H9 (cell line): ENCODE data around the gene UNC79. TPM values are rescaled to one million over a fixed set of nuclear protein-coding genes. Genes with fewer than 3 reads are reported as not detected.

Source experiments
- DNase-seq: peaks from one replicate; pipeline ENCODE4 v3.0.0-alpha.2; 2017
- H2AFZ ChIP-seq: one replicate; pipeline ENCODE4 v1.6.1; 2013; ENCODE audit warnings: mild to moderate bottlenecking, low read length, control low read depth, moderate library complexity
- H2AK5ac ChIP-seq: 2 replicates; pipeline ENCODE4 v1.6.1; 2013; ENCODE audit warnings: low read length, control low read depth, mixed read lengths; ENCODE audit not compliant: insufficient read length
- H2BK120ac ChIP-seq: one replicate; pipeline ENCODE4 v1.6.1; 2013; ENCODE audit warnings: low read depth, mild to moderate bottlenecking, low read length, control low read depth, inconsistent platforms; ENCODE audit not compliant: poor library complexity, severe bottlenecking
- H2BK12ac ChIP-seq: 2 replicates; pipeline ENCODE4 v1.6.1; 2013; ENCODE audit warnings: low read length, control low read depth, mixed read lengths, low read depth; ENCODE audit not compliant: insufficient read length
- H2BK15ac ChIP-seq: 2 replicates; pipeline ENCODE4 v1.6.1; 2013; ENCODE audit warnings: low read depth, low read length, control low read depth
- H2BK20ac ChIP-seq: one replicate; pipeline ENCODE4 v1.6.1; 2013; ENCODE audit warnings: low read depth, mild to moderate bottlenecking, low read length, control low read depth, inconsistent platforms; ENCODE audit not compliant: poor library complexity, severe bottlenecking
- H2BK5ac ChIP-seq: 2 replicates; pipeline ENCODE4 v1.6.1; 2013; ENCODE audit warnings: low read length, control low read depth, mixed read lengths; ENCODE audit not compliant: insufficient read length
- H3K14ac ChIP-seq: 2 replicates; pipeline ENCODE4 v1.6.1; 2013; ENCODE audit warnings: low read length, control low read depth; ENCODE audit not compliant: insufficient read depth
- H3K18ac ChIP-seq: 2 replicates; pipeline ENCODE4 v1.6.1; 2013; ENCODE audit warnings: low read depth, mild to moderate bottlenecking, mixed read lengths, low read length, control low read depth; ENCODE audit not compliant: insufficient read length
- H3K23ac ChIP-seq: 2 replicates; pipeline ENCODE4 v1.6.1; 2013; ENCODE audit warnings: low read length, control low read depth, mixed read lengths, low read depth; ENCODE audit not compliant: insufficient read length
- H3K23me2 ChIP-seq: 2 replicates; pipeline ENCODE4 v1.6.1; 2013; ENCODE audit warnings: low read depth, mild to moderate bottlenecking, mixed read lengths, low read length, control low read depth; ENCODE audit not compliant: insufficient read length, poor library complexity, severe bottlenecking
- H3K27ac ChIP-seq: 2 replicates; pipeline ENCODE4 v1.5.1; 2013; ENCODE audit warnings: low read length, control low read depth, mixed read lengths, low read depth; ENCODE audit not compliant: insufficient read length
- H3K27me3 ChIP-seq: 2 replicates; pipeline ENCODE4 v1.6.1; 2013; ENCODE audit warnings: low read length, control low read depth, inconsistent platforms; ENCODE audit not compliant: insufficient read depth
- H3K4ac ChIP-seq: 2 replicates; pipeline ENCODE4 v1.6.1; 2013; ENCODE audit warnings: low read depth, mild to moderate bottlenecking, control low read depth, inconsistent platforms, low read length, moderate library complexity
- H3K4me1 ChIP-seq: 2 replicates; pipeline ENCODE4 v1.6.1; 2013; ENCODE audit warnings: low read length, control low read depth, inconsistent platforms; ENCODE audit not compliant: insufficient read depth
- H3K4me2 ChIP-seq: 2 replicates; pipeline ENCODE4 v1.6.1; 2013; ENCODE audit warnings: low read length, control low read depth, mixed read lengths; ENCODE audit not compliant: insufficient read length, insufficient read depth
- H3K56ac ChIP-seq: 2 replicates; pipeline ENCODE4 v1.6.1; 2013; ENCODE audit warnings: low read depth, mild to moderate bottlenecking, mixed read lengths, low read length, control low read depth; ENCODE audit not compliant: insufficient read length
- H3K79me1 ChIP-seq: 2 replicates; pipeline ENCODE4 v1.6.1; 2013; ENCODE audit warnings: low read depth, mild to moderate bottlenecking, moderate library complexity, low read length, control low read depth, inconsistent platforms; ENCODE audit not compliant: insufficient read depth, poor library complexity, severe bottlenecking
- H3K79me2 ChIP-seq: 2 replicates; pipeline ENCODE4 v1.6.1; 2013; ENCODE audit warnings: low read length, control low read depth, inconsistent platforms; ENCODE audit not compliant: insufficient read depth
- H3K9ac ChIP-seq: 2 replicates; pipeline ENCODE4 v1.6.1; 2013; ENCODE audit warnings: low read length, control low read depth, mixed read lengths; ENCODE audit not compliant: insufficient read length; ENCODE audit errors: extremely low read depth
- H3K9me3 ChIP-seq: one replicate; pipeline ENCODE4 v1.6.1; 2013; ENCODE audit warnings: low read depth, low read length, inconsistent platforms; ENCODE audit not compliant: control insufficient read depth
- H3T11ph ChIP-seq: one replicate; pipeline ENCODE4 v1.6.1; 2013; ENCODE audit warnings: mild to moderate bottlenecking, low read length, control low read depth, inconsistent platforms
- H4K20me1 ChIP-seq: one replicate; pipeline ENCODE4 v1.6.1; 2013; ENCODE audit not compliant: control insufficient read depth, insufficient read length, insufficient read depth
- H4K5ac ChIP-seq: 2 replicates; pipeline ENCODE4 v1.6.1; 2013; ENCODE audit warnings: low read depth, mild to moderate bottlenecking, mixed read lengths, low read length, control low read depth; ENCODE audit not compliant: insufficient read length
- H4K8ac ChIP-seq: replicated peaks from 2 replicates; pipeline ENCODE4 v1.6.1; 2013; ENCODE audit warnings: low read length, control low read depth, mixed read lengths, low read depth; ENCODE audit not compliant: insufficient read length
- H4K91ac ChIP-seq: 2 replicates; pipeline ENCODE4 v1.6.1; 2013; ENCODE audit warnings: low read depth, mild to moderate bottlenecking, moderate library complexity, mixed read lengths, low read length, control low read depth; ENCODE audit not compliant: insufficient read length
- H3K27ac Mint-ChIP-seq, 3 experiments: 2 replicates in 2 of 3; 3 replicates in 1 of 3; pipeline ENCODE4 v1.8.0; 2020 to 2021; ENCODE audit warnings: mixed read lengths in 3 of 3, mild to moderate bottlenecking in 1 of 3, moderate library complexity in 1 of 3
- H3K27me3 Mint-ChIP-seq: 2 replicates; pipeline ENCODE4 v1.8.0; 2021; ENCODE audit warnings: low read depth, mild to moderate bottlenecking, moderate library complexity, mixed read lengths
- H3K36me3 Mint-ChIP-seq, 3 experiments: 2 replicates in 2 of 3; 3 replicates in 1 of 3; pipeline ENCODE4 v1.8.0; 2020 to 2021; ENCODE audit warnings: low read depth in 3 of 3, mixed read lengths in 3 of 3; ENCODE audit not compliant: insufficient read depth in 1 of 3
- H3K4me1 Mint-ChIP-seq, 2 experiments: 2 replicates each; pipeline ENCODE4 v1.8.0; 2020; ENCODE audit warnings: mixed read lengths in 2 of 2
- H3K4me3 Mint-ChIP-seq, 2 experiments: 2 replicates in 1 of 2; 3 replicates in 1 of 2; pipeline ENCODE4 v1.8.0; 2020 to 2021; ENCODE audit warnings: mild to moderate bottlenecking in 2 of 2, mixed read lengths in 2 of 2, moderate library complexity in 1 of 2
- H3K9me3 Mint-ChIP-seq, 2 experiments: 2 replicates in 1 of 2; 3 replicates in 1 of 2; pipeline ENCODE4 v1.8.0; 2020; ENCODE audit warnings: mild to moderate bottlenecking in 2 of 2, mixed read lengths in 2 of 2, moderate library complexity in 1 of 2
- WGBS: extraction: QIAGEN DNeasy Blood & Tissue Kit; methylation state at CpG from one replicate; pipeline ENCODE4 v1.1.7; 2013; ENCODE audit warnings: missing lambda C conversion rate, low lambda C conversion rate, mixed read lengths; ENCODE audit not compliant: insufficient read length; ENCODE audit errors: extremely low coverage; 5-methylcytosine and 5-hydroxymethylcytosine counted together
- total RNA-seq: library from RNA; stranded (reverse); gene quantifications from 2 replicates; pipeline ENCODE4 v1.2.1, GENCODE V29; 2021
- TF ChIP-seq, protein P1 (sequence below): fragments of 200-600 bp; sonication (generic); conservative IDR thresholded peaks from 3 replicates; pipeline ENCODE4 v1.8.0; 2021; ENCODE audit warnings: antibody characterized with exemption, mild to moderate bottlenecking

The UNC79 gene
- total RNA-seq, 1 experiment from 2014 or later = 3.0 TPM

DNA sequence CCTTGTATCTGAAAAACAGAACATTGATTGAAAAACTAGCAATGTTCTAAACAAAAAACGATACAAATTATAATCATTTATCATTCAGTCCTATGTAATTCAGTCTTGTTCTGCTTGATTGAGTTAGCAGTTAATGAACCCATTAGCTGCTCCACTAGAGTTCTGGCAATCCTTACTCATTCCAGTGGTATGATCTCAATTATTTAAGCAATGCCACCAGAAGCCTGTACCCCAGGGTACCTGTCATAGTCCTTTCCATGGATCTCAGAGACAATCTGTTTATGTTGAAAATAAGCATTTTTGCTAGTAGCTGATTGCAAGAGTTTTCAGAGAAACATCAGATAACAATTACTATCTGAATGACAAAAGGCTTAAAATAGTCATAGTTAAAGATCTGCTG, 115.9 kb downstream of the UNC79 start:
- no peak overlapping the region for H2BK120ac ChIP-seq
- H3T11ph ChIP-seq = no peak overlapping the region
- no peak overlapping the region for H3K14ac ChIP-seq
- H3K4ac ChIP-seq = no peak overlapping the region
- no peaks in the 10 kb centered on the region for H3K27me3 ChIP-seq
- H4K91ac ChIP-seq = no peak overlapping the region
- H3K9ac ChIP-seq = no peak overlapping the region
- no peak overlapping the region for H4K8ac ChIP-seq
- H2BK20ac ChIP-seq = no peak overlapping the region
- no peaks in the 10 kb centered on the region for H3K23me2 ChIP-seq
- H3K23ac ChIP-seq = no peak overlapping the region
- no peak overlapping the region for H2AK5ac ChIP-seq
- no peak overlapping the region for H2BK5ac ChIP-seq
- H2BK12ac ChIP-seq = no peak overlapping the region
- TF ChIP-seq, protein P1, sequence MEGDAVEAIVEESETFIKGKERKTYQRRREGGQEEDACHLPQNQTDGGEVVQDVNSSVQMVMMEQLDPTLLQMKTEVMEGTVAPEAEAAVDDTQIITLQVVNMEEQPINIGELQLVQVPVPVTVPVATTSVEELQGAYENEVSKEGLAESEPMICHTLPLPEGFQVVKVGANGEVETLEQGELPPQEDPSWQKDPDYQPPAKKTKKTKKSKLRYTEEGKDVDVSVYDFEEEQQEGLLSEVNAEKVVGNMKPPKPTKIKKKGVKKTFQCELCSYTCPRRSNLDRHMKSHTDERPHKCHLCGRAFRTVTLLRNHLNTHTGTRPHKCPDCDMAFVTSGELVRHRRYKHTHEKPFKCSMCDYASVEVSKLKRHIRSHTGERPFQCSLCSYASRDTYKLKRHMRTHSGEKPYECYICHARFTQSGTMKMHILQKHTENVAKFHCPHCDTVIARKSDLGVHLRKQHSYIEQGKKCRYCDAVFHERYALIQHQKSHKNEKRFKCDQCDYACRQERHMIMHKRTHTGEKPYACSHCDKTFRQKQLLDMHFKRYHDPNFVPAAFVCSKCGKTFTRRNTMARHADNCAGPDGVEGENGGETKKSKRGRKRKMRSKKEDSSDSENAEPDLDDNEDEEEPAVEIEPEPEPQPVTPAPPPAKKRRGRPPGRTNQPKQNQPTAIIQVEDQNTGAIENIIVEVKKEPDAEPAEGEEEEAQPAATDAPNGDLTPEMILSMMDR = no peak
- H2AFZ ChIP-seq = no peak overlapping the region
- no peaks in the 10 kb centered on the region for H3K27me3 Mint-ChIP-seq
- H3K56ac ChIP-seq = no peak overlapping the region
- H3K4me1 ChIP-seq = no peaks in the 10 kb centered on the region
- H4K5ac ChIP-seq = no peak overlapping the region
- H3K36me3 Mint-ChIP-seq = no peaks in the 10 kb centered on the region
- no peaks in the 10 kb centered on the region for H3K79me1 ChIP-seq
- DNase-seq = no peak
- H3K9me3 ChIP-seq = no peaks in the 10 kb centered on the region
- H3K18ac ChIP-seq = no peak overlapping the region
- no peak overlapping the region for H3K4me2 ChIP-seq
- H3K9me3 Mint-ChIP-seq = no peaks in the 10 kb centered on the region
- no peaks in the 10 kb centered on the region for H3K79me2 ChIP-seq
- H4K20me1 ChIP-seq = no peaks in the 10 kb centered on the region
- H3K4me3 Mint-ChIP-seq = no peak overlapping the region
- no CpG with 5 or more reads among the region's 1 CpG for WGBS
- H2BK15ac ChIP-seq = no peak overlapping the region
- H3K27ac Mint-ChIP-seq = no peak overlapping the region
- H3K4me1 Mint-ChIP-seq = no peaks in the 10 kb centered on the region
- no peak overlapping the region for H3K27ac ChIP-seq
